Prostate gland (tissue), 2 donors: ENCODE data around the gene PMM1.

Source experiments
- POLR2AphosphoS5 ChIP-seq: sonication (generic); formaldehyde crosslinking; IDR thresholded peaks from one replicate; pipeline ENCODE4 v1.6.1; 2017; ENCODE audit warnings: antibody characterized with exemption
- TF ChIP-seq, protein P1 (sequence below), 4 experiments: fragments of 200-600 bp in 2 of 4; fragments of 450-650 bp in 2 of 4; sonication (generic) in 2 of 4; IDR thresholded peaks; 1 replicate in 3 of 4; 2 replicates in 1 of 4; pipeline ENCODE4 v1.5.1; 2016 to 2019; ENCODE audit warnings: antibody characterized with exemption in 4 of 4, mild to moderate bottlenecking in 2 of 4, moderate library complexity in 2 of 4

DNA sequence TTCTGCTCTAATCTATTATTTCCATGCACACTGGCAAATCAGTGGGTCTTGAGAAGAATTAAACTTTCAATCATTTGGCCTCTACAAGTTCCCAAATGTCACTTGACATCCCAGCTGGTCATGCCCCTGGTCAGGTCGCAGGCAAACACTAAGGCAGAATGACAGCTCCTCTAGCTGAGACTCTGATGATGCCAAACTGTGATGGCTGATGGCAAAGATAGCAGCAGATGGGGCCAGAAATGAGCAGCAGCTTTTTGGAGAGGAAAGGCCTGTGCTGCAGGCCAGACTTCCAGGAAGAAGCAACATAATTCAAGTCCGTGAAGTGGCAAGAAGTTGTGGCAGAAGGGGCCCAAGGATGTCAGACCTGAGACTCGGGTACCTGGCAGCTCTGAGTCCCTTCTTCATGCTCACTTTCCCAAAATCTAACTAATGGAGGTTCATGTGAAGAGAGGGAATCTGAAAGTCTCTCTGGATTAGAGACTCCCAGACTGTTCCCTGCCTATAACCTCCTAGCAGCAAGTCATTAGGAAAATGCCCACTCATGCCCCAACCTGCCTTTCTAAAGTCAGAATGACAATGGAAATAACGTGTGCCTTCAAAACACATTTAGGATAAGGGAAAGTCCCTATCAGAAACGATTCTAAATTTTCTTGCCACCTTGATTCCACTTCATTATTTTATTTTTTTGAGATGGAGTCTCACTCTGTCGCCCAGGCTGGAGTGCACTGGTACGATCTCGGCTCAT is 9.4 kb upstream of the PMM1 start:
- TF ChIP-seq, protein P1, sequence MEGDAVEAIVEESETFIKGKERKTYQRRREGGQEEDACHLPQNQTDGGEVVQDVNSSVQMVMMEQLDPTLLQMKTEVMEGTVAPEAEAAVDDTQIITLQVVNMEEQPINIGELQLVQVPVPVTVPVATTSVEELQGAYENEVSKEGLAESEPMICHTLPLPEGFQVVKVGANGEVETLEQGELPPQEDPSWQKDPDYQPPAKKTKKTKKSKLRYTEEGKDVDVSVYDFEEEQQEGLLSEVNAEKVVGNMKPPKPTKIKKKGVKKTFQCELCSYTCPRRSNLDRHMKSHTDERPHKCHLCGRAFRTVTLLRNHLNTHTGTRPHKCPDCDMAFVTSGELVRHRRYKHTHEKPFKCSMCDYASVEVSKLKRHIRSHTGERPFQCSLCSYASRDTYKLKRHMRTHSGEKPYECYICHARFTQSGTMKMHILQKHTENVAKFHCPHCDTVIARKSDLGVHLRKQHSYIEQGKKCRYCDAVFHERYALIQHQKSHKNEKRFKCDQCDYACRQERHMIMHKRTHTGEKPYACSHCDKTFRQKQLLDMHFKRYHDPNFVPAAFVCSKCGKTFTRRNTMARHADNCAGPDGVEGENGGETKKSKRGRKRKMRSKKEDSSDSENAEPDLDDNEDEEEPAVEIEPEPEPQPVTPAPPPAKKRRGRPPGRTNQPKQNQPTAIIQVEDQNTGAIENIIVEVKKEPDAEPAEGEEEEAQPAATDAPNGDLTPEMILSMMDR (IDR thresholded peaks at IDR 0.05), result no peak
- TF ChIP-seq POLR2AphosphoS5, result no peak
